NB4 (cell line): ENCODE results near the gene UQCR11.

ENCODE experiments used
- MAX ChIP-seq: IDR thresholded peaks from 2 replicates; pipeline ENCODE4 v1.6.1; 2011; ENCODE audit warnings: low read depth, low read length
- POLR2A ChIP-seq: IDR thresholded peaks from 2 replicates; pipeline ENCODE4 v1.6.1; 2011; ENCODE audit warnings: mild to moderate bottlenecking; ENCODE audit not compliant: insufficient read length; ENCODE audit errors: extremely low read depth
- TF ChIP-seq, protein P1 (sequence below): IDR thresholded peaks from one replicate; pipeline ENCODE4 v1.5.1; 2012; ENCODE audit warnings: low read depth, low read length

DNA sequence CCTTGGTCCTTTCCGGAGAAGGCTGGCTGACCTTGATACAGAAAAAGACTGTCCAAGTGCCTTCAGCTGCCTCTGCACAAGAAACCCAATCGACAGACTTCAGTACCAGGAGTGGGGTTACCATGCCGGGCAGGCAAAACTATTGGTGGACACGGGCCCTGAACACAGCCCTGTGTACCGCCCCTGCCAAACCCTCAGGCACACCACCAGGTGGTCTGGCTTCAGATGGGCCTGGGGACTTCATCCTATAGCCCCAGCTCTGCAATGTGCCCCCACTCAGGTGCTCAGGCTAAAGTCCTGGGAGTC, 29.6 kb upstream of the UQCR11 start:
- no peak for TF ChIP-seq MAX
- TF ChIP-seq, protein P1, sequence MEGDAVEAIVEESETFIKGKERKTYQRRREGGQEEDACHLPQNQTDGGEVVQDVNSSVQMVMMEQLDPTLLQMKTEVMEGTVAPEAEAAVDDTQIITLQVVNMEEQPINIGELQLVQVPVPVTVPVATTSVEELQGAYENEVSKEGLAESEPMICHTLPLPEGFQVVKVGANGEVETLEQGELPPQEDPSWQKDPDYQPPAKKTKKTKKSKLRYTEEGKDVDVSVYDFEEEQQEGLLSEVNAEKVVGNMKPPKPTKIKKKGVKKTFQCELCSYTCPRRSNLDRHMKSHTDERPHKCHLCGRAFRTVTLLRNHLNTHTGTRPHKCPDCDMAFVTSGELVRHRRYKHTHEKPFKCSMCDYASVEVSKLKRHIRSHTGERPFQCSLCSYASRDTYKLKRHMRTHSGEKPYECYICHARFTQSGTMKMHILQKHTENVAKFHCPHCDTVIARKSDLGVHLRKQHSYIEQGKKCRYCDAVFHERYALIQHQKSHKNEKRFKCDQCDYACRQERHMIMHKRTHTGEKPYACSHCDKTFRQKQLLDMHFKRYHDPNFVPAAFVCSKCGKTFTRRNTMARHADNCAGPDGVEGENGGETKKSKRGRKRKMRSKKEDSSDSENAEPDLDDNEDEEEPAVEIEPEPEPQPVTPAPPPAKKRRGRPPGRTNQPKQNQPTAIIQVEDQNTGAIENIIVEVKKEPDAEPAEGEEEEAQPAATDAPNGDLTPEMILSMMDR: no peak
- TF ChIP-seq POLR2A: no peak
